Activated naive CD4-positive, alpha-beta T cell treated with anti-CD3 and anti-CD28 coated beads for 36 hours (primary cell): ENCODE results near the gene MSH6. TPM values are rescaled to one million over a fixed set of nuclear protein-coding genes. Genes with fewer than 3 reads are reported as not detected.

Experiments
- CTCF ChIA-PET: fragments of 350-600 bp; sonication (Branson Sonifier 250); formaldehyde crosslinking; loops from one replicate; lab custom pipeline; 2021; ENCODE audit warnings: antibody characterized with exemption; lab: Charles Lee
- DNase-seq: peaks from one replicate; pipeline ENCODE4 v3.0.0-alpha.2; 2020
- H3K27ac Mint-ChIP-seq: one replicate; pipeline ENCODE4 v1.8.0; 2021; ENCODE audit warnings: mild to moderate bottlenecking, mixed read lengths
- H3K27me3 Mint-ChIP-seq: one replicate; pipeline ENCODE4 v1.8.0; 2021; ENCODE audit warnings: low read depth, mixed read lengths
- H3K36me3 Mint-ChIP-seq: one replicate; pipeline ENCODE4 v1.8.0; 2021; ENCODE audit warnings: low read depth, mixed read lengths
- H3K4me1 Mint-ChIP-seq: one replicate; pipeline ENCODE4 v1.8.0; 2021; ENCODE audit warnings: low read depth, mixed read lengths
- H3K4me3 Mint-ChIP-seq: one replicate; pipeline ENCODE4 v1.8.0; 2021; ENCODE audit warnings: mild to moderate bottlenecking, moderate library complexity, mixed read lengths
- H3K9me3 Mint-ChIP-seq: one replicate; pipeline ENCODE4 v1.8.0; 2021; ENCODE audit warnings: mixed read lengths
- intact Hi-C: fragments of 100-400 bp; cut with micrococcal nuclease; formaldehyde crosslinking; loops from one replicate; pipeline ENCODE4 v1.15.1; 2023
- total RNA-seq, 2 experiments: library from RNA; stranded (reverse); gene quantifications; one replicate each; pipeline ENCODE4 v1.2.3, GENCODE V29; 2021

Gene MSH6
- total RNA-seq, 2 experiments from 2014 or later: 127 to 128 TPM

DNA sequence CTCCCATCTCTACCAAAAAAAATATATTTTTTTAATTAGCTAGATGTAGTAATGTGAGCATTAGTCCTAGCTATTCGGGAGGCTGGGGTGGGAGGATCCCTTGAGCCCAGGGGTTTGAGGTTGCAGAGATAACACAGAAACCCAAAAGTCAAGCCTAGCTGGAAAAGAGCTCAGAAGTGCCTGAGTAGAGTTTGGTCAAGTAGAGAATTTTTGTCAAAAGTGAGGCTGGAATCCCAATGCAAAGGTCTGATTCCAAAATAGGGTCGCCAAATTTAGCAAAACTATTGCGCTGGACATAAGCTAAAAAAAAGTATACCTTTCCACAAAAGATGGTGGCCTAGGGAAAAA lies 15.5 kb upstream of the MSH6 start:
- H3K27ac Mint-ChIP-seq: no peak overlapping the region
- H3K9me3 Mint-ChIP-seq: no peaks in the 10 kb centered on the region
- H3K27me3 Mint-ChIP-seq: no peaks in the 10 kb centered on the region
- intact Hi-C loops: loop anchor here (2.0 to 5.0 kb wide), 2 partner anchors 331 to 365 kb away; partner anchors contain the start of gene MSH2
- peaks cover 2% of the 10 kb centered on the region for H3K4me1 Mint-ChIP-seq
- CTCF ChIA-PET: interaction anchor here (0.6 to 2.7 kb wide), 45 partner anchors 9 to 1790 kb away, joined by 3 to 31 read pairs (median 4); partner anchors contain the start of gene MSH6
- no peaks in the 10 kb centered on the region for H3K36me3 Mint-ChIP-seq
- DNase-seq: no peak
- no peak overlapping the region for H3K4me3 Mint-ChIP-seq

DNA sequence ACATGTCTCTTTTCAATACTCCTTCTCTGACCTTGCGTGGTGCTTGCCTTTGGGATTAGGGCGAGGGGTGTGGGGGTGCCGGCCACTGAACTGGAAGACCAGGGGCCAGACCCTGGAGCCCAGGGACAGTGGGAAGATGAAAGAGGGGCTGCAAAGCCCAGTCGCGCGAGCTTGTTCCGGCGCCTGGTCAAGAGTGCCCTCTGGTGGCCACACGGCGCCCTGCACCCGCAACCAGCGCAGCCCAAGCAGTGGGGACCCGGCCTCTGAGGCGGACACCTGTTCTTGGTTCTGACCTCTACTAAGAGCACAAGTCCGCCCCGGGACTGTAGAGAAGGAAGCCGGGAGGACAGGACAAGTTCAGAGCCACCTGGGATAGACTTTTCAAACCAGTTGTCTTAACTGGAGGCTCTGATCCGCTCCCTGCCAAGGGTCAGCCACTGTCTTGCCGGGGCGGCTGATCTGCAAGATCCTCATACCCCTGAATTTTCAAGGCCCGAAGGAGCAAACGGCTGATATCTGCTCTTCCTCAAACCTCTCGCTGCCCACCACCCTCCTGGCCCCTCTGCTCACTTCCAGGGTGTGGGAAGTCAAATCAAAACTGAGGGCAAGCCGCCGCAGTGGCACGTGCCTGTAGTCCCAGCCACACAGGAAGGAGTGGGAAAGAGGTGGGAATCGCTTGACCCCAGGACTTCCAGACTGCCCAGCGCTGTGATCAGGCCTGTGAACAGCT lies 14.9 kb upstream of the MSH6 start:
- H3K9me3 Mint-ChIP-seq: no peaks in the 10 kb centered on the region
- no peaks in the 10 kb centered on the region for H3K36me3 Mint-ChIP-seq
- peaks cover 2% of the 10 kb centered on the region for H3K4me1 Mint-ChIP-seq
- CTCF ChIA-PET: interaction anchor here (0.6 to 2.7 kb wide), 42 partner anchors 8 to 1790 kb away, joined by 3 to 31 read pairs (median 4); partner anchors contain the start of gene MSH6
- peak overlapping the region; percentile 15 for H3K4me3 Mint-ChIP-seq
- intact Hi-C loops: loop anchor here (1.0 to 5.0 kb wide), 4 partner anchors 247 to 433 kb away; partner anchors contain the start of gene MSH2
- H3K27ac Mint-ChIP-seq: no peak overlapping the region
- no peaks in the 10 kb centered on the region for H3K27me3 Mint-ChIP-seq
- peak; percentile 74 for DNase-seq

DNA sequence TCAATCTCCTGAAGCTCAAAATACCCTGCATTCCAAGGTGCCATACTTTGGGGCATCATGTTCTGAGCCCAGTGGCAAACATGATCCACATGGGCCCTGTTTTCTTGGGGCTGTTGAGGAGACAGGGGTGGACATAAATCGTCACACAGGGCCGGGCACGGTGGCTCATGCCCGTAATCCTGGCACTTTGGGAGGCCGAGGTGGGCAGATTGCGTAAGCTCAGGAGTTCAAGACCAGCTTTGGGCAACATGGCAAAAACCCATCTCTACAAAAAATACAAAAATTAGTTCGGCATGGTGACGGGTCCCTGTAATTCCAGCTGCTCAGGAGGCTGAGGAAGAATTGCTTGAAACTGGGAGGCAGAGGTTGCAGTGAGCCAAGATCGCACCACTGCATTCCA lies 13.6 kb upstream of the MSH6 start:
- H3K4me3 Mint-ChIP-seq: no peak overlapping the region
- no peak overlapping the region for H3K27ac Mint-ChIP-seq
- intact Hi-C loops: loop anchor here (5.0 kb wide), 1 partner anchor 367 kb away; the partner anchor contains the start of gene MSH2
- H3K27me3 Mint-ChIP-seq: no peaks in the 10 kb centered on the region
- H3K36me3 Mint-ChIP-seq: no peaks in the 10 kb centered on the region
- no peaks in the 10 kb centered on the region for H3K9me3 Mint-ChIP-seq
- CTCF ChIA-PET: interaction anchor here (0.7 kb wide), 2 partner anchors 16 to 408 kb away, joined by 3 read pairs; no protein-coding TSS in a partner anchor
- no peak for DNase-seq
- peaks cover 2% of the 10 kb centered on the region for H3K4me1 Mint-ChIP-seq

DNA sequence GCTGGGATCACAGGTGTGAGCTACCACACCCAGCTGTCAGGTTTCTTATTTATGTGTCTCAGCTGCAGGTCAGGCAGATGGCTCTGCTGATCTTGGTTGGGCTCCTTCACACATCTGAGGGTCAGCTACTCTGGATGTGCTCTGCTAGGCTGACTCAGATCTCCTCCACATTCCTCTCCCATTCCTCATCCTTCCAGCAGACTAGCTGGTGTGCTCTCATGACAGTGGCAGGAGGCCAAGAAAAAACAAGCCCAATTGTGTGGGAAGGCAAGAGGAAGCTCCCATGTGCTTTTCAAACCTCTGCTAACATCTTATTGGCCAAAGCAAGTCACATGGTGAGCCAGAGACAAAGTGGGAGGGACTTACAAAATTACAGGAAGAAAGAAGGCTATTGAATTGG lies 11.7 kb upstream of the MSH6 start:
- Mint-ChIP-seq H3K36me3 (no peaks in the 10 kb centered on the region), H3K4me3 (no peak overlapping the region), H3K27ac (no peak overlapping the region), H3K27me3 (no peaks in the 10 kb centered on the region), H3K4me1 (peaks cover 2% of the 10 kb centered on the region), H3K9me3 (no peaks in the 10 kb centered on the region)
- DNase-seq: no peak
- CTCF ChIA-PET: no interaction called here
- intact Hi-C loops: no loop called here

DNA sequence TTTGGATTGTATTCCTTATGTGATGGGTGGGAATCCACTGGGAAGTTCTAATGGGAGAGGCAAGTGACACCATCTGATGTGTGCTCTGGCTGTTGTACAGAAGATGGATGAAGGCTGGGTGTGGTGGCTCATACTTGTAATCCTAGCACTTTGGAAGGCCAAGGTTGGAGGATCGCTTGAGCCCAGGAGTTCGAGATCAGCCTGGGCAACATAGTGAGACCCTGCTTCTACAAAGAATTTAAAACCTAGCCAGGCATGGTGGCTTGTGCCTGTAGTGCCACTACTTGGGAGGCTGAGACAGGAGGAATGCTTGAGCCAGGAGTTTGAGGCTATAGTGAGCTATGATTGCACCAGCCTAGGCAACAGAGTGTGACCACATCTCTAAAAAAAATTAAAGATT lies 10.6 kb upstream of the MSH6 start:
- H3K27me3 Mint-ChIP-seq: no peaks in the 10 kb centered on the region
- no peak for DNase-seq
- peaks cover 2% of the 10 kb centered on the region for H3K4me1 Mint-ChIP-seq
- CTCF ChIA-PET: no interaction called here
- no peak overlapping the region for H3K27ac Mint-ChIP-seq
- no peak overlapping the region for H3K4me3 Mint-ChIP-seq
- intact Hi-C loops: no loop called here
- no peaks in the 10 kb centered on the region for H3K9me3 Mint-ChIP-seq
- no peaks in the 10 kb centered on the region for H3K36me3 Mint-ChIP-seq

DNA sequence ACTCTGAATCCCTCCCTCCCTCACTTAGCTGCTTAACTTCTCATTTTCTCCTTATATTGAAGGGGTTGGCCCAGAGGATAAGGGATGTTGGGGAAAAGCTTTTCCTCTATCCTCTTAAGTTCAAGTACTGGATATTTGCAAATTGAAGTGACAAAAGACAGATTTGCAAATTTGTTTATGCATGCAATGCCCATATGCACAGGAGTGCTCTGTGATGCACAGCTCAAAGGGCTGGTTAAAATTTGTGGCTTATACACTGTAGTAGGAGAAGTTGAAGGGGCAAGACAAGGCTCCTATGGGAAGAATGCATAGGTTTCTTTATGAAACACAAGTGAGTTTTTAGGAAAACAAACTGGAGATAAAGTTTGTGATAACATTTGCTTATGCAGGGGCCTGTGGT lies 8.4 kb upstream of the MSH6 start:
- no peaks in the 10 kb centered on the region for H3K9me3 Mint-ChIP-seq
- CTCF ChIA-PET: no interaction called here

DNA sequence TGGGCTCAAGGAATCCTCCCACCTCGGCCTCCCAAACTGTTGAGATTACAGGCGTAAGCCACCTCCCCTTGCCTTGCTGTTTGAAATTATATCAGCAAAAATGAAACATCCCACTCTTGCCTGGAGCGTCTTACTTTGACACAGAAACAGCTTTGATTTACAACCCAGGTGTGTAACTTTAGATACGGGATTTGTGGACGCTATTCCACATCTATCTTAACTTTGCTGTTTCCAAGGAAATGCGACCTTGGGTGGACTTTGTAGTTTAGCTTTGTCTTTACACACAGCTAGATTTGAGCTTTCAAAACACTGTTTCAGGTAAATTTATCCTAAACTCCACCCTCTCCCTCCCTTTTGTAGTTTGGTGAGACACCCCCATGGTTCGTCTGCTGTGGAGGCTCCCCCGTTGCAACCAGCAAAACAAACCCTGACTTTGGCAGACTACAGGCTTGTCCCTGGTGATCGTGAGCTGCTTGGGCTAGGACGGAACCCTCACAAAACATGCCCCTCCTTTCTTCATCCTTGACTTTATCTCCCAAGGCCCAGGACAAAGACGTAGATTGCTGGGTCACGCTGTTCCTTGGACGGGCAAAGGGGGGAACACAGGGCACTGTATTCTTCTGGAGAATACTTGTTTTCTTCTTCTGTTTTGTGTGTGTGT lies 5.5 kb upstream of the MSH6 start:
- no peak for DNase-seq
- Mint-ChIP-seq H3K27ac (no peak overlapping the region), H3K4me1 (no peaks in the 10 kb centered on the region), H3K9me3 (no peaks in the 10 kb centered on the region), H3K4me3 (no peak overlapping the region), H3K27me3 (no peaks in the 10 kb centered on the region), H3K36me3 (no peaks in the 10 kb centered on the region)
- intact Hi-C loops: no loop called here
- CTCF ChIA-PET: interaction anchor here (0.9 kb wide), 1 partner anchor 10 kb away, joined by 4 read pairs; no protein-coding TSS in a partner anchor

More for the DNA sequence above, 8.4 kb upstream of the MSH6 start:
- Mint-ChIP-seq H3K27me3 (no peaks in the 10 kb centered on the region), H3K4me3 (no peak overlapping the region), H3K27ac (no peak overlapping the region), H3K36me3 (no peaks in the 10 kb centered on the region), H3K4me1 (no peaks in the 10 kb centered on the region)
- intact Hi-C loops: no loop called here
- DNase-seq: no peak

DNA sequence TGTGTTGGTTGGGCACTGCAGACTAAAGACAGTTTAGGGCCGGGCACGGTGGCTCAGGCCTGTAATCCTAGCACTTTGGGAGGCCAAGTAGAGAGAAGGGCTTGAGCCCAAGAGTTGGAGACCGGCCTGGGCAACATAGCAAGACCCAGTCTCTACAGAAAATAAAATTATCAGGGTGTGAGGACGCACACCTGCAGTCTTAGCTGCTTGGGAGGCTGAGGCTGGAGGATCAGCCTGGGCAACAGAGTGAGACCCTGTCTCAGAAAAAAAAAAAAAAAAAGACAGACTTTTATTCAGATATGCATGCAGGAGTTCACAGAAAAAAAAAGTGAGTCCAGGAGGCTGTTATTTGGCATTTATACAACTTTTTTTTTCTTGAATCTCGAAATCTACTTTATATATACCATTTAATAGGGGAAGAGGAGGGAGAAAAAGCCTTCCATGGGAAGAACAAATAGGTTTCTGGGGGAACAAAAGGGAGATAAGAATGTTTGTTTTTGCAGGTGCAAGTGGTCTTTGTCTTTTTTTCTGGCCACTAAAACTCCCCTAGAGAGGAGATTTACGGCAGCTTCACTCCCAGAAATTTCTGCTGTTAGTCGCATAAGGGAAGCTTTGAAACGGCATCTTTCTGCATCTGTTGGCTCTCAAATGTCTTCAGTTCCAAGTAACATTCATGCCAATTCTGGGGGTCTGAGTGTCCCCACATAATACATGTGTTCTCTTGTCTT lies 4.1 kb upstream of the MSH6 start:
- Mint-ChIP-seq H3K27me3 (no peaks in the 10 kb centered on the region), H3K36me3 (peaks cover 1% of the 10 kb centered on the region), H3K27ac (no peak overlapping the region), H3K4me3 (no peak overlapping the region), H3K9me3 (no peaks in the 10 kb centered on the region), H3K4me1 (no peaks in the 10 kb centered on the region)
- DNase-seq: no peak
- intact Hi-C loops: no loop called here
- CTCF ChIA-PET: no interaction called here

DNA sequence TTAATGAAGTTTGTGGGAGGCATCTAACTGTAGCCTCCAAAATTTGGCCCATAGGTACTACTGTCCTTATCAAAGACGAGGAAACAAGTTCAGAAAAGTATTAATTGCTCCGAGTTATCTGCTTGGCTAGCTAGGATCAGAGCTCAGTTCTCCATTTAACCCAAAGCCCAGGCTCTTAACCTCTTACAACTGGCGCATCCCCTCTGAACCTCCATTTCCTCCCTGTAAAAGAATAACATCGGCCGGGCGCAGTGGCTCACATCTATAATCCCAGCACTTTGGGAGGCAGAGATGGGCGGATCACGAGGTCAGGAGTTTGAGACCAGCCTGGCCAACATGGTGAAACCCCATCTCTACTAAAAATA lies 3.5 kb upstream of the MSH6 start:
- no peak overlapping the region for H3K27ac Mint-ChIP-seq
- peaks cover 3% of the 10 kb centered on the region for H3K4me1 Mint-ChIP-seq
- H3K36me3 Mint-ChIP-seq: peaks cover 5% of the 10 kb centered on the region
- no peak for DNase-seq
- CTCF ChIA-PET: no interaction called here
- H3K4me3 Mint-ChIP-seq: no peak overlapping the region
- intact Hi-C loops: no loop called here
- no peaks in the 10 kb centered on the region for H3K9me3 Mint-ChIP-seq
- H3K27me3 Mint-ChIP-seq: no peaks in the 10 kb centered on the region

DNA sequence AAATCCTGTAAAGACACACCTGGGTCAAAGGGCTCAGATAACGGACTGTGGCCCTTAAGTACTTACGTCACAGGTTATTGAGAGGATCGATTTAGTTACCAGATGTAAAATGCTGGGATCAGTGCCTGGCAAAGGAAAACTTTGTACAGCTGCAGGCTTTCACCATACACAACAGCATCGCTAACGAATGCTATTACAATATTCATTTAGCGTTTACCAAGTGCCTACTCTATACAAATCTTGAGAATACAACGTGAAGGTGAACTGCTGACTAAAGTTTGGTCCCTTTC lies 619 bp upstream of the MSH6 start:
- intact Hi-C loops: loop anchor here (2.0 to 10.0 kb wide), 3 partner anchors 20 to 638 kb away; no protein-coding TSS in a partner anchor
- no peak for DNase-seq
- CTCF ChIA-PET: interaction anchor here (0.6 to 2.4 kb wide), 2 partner anchors 15 to 326 kb away, joined by 3 to 7 read pairs; no protein-coding TSS in a partner anchor
- peaks cover 15% of the 10 kb centered on the region for H3K36me3 Mint-ChIP-seq
- no peaks in the 10 kb centered on the region for H3K27me3 Mint-ChIP-seq
- H3K9me3 Mint-ChIP-seq: no peaks in the 10 kb centered on the region
- H3K4me1 Mint-ChIP-seq: peaks cover 28% of the 10 kb centered on the region
- H3K27ac Mint-ChIP-seq: peak overlapping the region; percentile 56
- H3K4me3 Mint-ChIP-seq: peak overlapping the region; percentile 75

DNA sequence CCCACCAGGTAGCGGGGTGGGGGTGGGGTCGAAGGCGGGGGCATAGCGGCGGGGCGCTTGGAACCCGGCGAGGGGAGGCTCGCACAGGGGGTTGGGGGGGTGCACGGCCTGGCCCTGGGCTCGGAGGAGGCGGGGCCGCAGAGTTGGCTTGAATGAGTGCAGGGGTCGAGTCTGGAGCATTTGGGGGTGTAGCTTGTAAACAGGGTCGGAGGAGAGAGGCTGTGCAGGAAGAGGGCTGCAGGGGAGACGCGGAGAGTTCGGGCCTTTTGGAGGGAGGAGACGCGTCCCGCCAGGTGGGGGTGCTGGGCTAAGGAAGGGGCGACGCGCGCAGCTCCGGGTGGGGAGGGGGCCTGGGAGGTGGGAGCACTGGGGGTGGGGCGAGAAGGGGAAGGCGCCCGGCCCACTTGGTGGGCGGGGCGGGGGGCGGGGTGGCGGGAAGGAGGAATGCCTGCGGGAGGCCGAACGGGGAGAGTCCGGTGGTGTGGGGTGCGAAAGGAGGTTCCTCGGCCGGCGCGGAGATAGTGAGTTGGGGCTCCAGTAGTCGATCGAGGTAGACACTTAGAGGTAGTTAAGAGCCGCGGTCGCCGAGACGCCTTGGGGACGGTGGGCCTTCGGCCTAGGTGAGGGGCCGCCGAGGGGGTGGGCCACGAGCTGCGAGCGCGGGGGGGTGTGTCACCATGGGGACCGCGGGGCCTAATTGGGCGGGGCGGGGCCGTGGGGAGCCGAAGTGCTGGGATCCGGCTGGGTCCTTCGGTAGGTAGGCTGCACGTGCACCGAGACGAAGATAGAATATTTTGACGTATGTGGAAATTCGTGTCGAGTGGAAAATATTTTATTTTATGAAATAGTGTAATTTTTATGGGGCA lies 774 bp downstream of the MSH6 start:
- CTCF ChIA-PET: interaction anchor here (0.5 kb wide), 1 partner anchor 74 kb away, joined by 3 read pairs; no protein-coding TSS in a partner anchor
- Mint-ChIP-seq H3K36me3 (peaks cover 16% of the 10 kb centered on the region), H3K27ac (peak overlapping the region; percentile 84), H3K4me3 (peak overlapping the region; percentile 91), H3K4me1 (peaks cover 32% of the 10 kb centered on the region), H3K9me3 (no peaks in the 10 kb centered on the region), H3K27me3 (no peaks in the 10 kb centered on the region)
- intact Hi-C loops: loop anchor here (1.0 to 10.0 kb wide), 7 partner anchors 19 to 637 kb away; partner anchors contain the start of genes FBXO11 and MSH2
- peak; percentile 73 for DNase-seq
